GM23248 (cell line): ENCODE measurements around the gene ZNF318. TPM values are rescaled to one million over a fixed set of nuclear protein-coding genes. Genes with fewer than 3 reads are reported as not detected.
"Not testable (repeated sequence)": the region's sequence is repeated elsewhere in the genome, so short reads cannot be mapped to it uniquely, and the experiment has no call there.

Experiments used
- DNase-seq: peaks from one replicate; pipeline ENCODE4 v3.0.0-alpha.2; 2015
- H2AFZ ChIP-seq: fragments of 200-600 bp; sonication (generic); 2 replicates; pipeline ENCODE4 v1.6.1; 2016; ENCODE audit warnings: antibody characterized with exemption
- H3F3A ChIP-seq: fragments of 200-600 bp; sonication (generic); 2 replicates; pipeline ENCODE4 v1.6.1; 2016; ENCODE audit warnings: mild to moderate bottlenecking, antibody characterized with exemption, mixed run types; ENCODE audit not compliant: insufficient read depth
- H3K27ac ChIP-seq: fragments of 200-600 bp; sonication (generic); 2 replicates; pipeline ENCODE4 v1.5.1; 2016; ENCODE audit warnings: mild to moderate bottlenecking
- H3K27me3 ChIP-seq: fragments of 200-600 bp; sonication (generic); replicated peaks from 2 replicates; pipeline ENCODE4 v1.6.1; 2016; ENCODE audit warnings: mild to moderate bottlenecking; ENCODE audit not compliant: insufficient read depth
- H3K36me3 ChIP-seq: fragments of 200-600 bp; sonication (generic); 2 replicates; pipeline ENCODE4 v1.6.1; 2016; ENCODE audit warnings: low read depth, mild to moderate bottlenecking
- H3K4me1 ChIP-seq: fragments of 200-600 bp; sonication (generic); 2 replicates; pipeline ENCODE4 v1.6.1; 2016; ENCODE audit warnings: mild to moderate bottlenecking; ENCODE audit not compliant: insufficient read depth
- H3K4me2 ChIP-seq: fragments of 200-600 bp; sonication (generic); one replicate; pipeline ENCODE4 v1.6.1; 2016; ENCODE audit warnings: mild to moderate bottlenecking; ENCODE audit not compliant: unreplicated experiment
- H3K4me3 ChIP-seq: fragments of 200-600 bp; sonication (generic); 2 replicates; pipeline ENCODE4 v1.5.1; 2016; ENCODE audit warnings: mild to moderate bottlenecking
- H3K79me2 ChIP-seq: fragments of 200-600 bp; sonication (generic); 2 replicates; pipeline ENCODE4 v1.6.1; 2016; ENCODE audit warnings: mild to moderate bottlenecking; ENCODE audit not compliant: insufficient read depth
- H3K9ac ChIP-seq: fragments of 200-600 bp; sonication (generic); 2 replicates; pipeline ENCODE4 v1.6.1; 2016; ENCODE audit warnings: mild to moderate bottlenecking
- H3K9me2 ChIP-seq: fragments of 200-600 bp; sonication (generic); 2 replicates; pipeline ENCODE4 v1.6.1; 2016; ENCODE audit warnings: mixed run types, mild to moderate bottlenecking, moderate library complexity; ENCODE audit not compliant: insufficient read depth
- H3K9me3 ChIP-seq: fragments of 200-600 bp; sonication (generic); one replicate; pipeline ENCODE4 v1.6.1; 2017; ENCODE audit warnings: low read depth
- H4K20me1 ChIP-seq: fragments of 200-600 bp; sonication (generic); 2 replicates; pipeline ENCODE4 v1.6.0; 2016; ENCODE audit not compliant: insufficient read depth
- EZH2 ChIP-seq: fragments of 200-600 bp; sonication (generic); IDR thresholded peaks from 2 replicates; pipeline ENCODE4 v1.6.1; 2018; ENCODE audit warnings: antibody characterized with exemption, mild to moderate bottlenecking; ENCODE audit not compliant: insufficient read depth, poor library complexity, severe bottlenecking
- EZH2phosphoT487 ChIP-seq: fragments of 200-600 bp; sonication (generic); IDR thresholded peaks from 2 replicates; pipeline ENCODE4 v1.6.1; 2018; ENCODE audit warnings: antibody characterized with exemption, moderate library complexity, mild to moderate bottlenecking, low read depth; ENCODE audit not compliant: insufficient read depth
- WGBS, 2 experiments: methylation state at CpG; one replicate each; pipeline ENCODE4 v1.1.6; 2015 to 2017; ENCODE audit warnings: low lambda C conversion rate in 2 of 2, low coverage in 1 of 2; ENCODE audit errors: missing lambda C conversion rate in 2 of 2; 5-methylcytosine and 5-hydroxymethylcytosine counted together
- in situ Hi-C: fragments of 300-500 bp; cut with MboI; formaldehyde crosslinking; loops from 2 replicates; pipeline ENCODE4 v1.15.0; 2020
- polyA plus RNA-seq: library from polyadenylated mRNA; unstranded; fragments of >200 nt; fragmentation: Nextera tagmentation; extraction: Ambion mirVana; gene quantifications from 2 replicates; pipeline ENCODE4 v1.2.1, GENCODE V29; 2016
- total RNA-seq: library from RNA; depleted of rRNA; stranded (reverse); fragments of >200 nt; shearing (Covaris generic); gene quantifications from 2 replicates; pipeline ENCODE4 v1.2.3, GENCODE V29; 2014; rRNA removed

Gene ZNF318, protein sequence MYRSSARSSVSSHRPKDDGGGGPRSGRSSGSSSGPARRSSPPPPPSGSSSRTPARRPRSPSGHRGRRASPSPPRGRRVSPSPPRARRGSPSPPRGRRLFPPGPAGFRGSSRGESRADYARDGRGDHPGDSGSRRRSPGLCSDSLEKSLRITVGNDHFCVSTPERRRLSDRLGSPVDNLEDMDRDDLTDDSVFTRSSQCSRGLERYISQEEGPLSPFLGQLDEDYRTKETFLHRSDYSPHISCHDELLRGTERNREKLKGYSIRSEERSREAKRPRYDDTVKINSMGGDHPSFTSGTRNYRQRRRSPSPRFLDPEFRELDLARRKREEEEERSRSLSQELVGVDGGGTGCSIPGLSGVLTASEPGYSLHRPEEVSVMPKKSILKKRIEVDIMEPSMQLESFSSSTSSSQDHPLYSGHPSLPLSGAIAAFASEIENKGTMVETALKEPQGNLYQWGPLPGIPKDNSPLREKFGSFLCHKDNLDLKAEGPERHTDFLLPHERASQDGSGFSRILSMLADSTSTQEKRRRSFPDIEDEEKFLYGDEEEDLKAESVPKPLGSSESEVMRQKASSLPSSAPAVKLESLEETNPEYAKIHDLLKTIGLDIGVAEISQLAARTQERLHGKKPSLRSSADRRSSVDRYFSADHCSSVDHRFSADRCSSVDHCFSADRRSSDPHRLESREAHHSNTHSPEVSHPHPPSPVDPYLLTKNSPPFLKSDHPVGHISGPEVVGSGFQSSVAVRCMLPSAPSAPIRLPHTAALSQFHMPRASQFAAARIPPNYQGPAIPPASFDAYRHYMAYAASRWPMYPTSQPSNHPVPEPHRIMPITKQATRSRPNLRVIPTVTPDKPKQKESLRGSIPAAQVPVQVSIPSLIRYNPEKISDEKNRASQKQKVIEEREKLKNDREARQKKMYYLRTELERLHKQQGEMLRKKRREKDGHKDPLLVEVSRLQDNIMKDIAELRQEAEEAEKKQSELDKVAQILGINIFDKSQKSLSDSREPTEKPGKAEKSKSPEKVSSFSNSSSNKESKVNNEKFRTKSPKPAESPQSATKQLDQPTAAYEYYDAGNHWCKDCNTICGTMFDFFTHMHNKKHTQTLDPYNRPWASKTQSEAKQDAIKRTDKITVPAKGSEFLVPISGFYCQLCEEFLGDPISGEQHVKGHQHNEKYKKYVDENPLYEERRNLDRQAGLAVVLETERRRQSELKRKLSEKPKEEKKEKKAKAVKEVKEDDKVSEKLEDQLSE (N-terminal part only)
- total RNA-seq (10.7 TPM in 2 replicates), polyA plus RNA-seq (4.1 and 4.6 TPM in 2 replicates)

GRCh38 chr6:43369174-43370002, at the start of gene ZNF318:
Gene ZNF318 (minus strand): TSS chr6:43369647. CDS start chr6:43369365, 282 bp downstream.
- peaks cover 15% of the 10 kb centered on the region; the same call in 1 of the 2 replicates for H3K4me1 ChIP-seq
- no peaks in the 10 kb centered on the region for H3F3A ChIP-seq
- peak within 1 kb of the TSS; percentile 81 for H3K9ac ChIP-seq
- H4K20me1 ChIP-seq, result 0 out of 2 replicates have a peak, but pooled peaks cover 3% of the 10 kb centered on the region
- H3K9me2 ChIP-seq, result no peaks in the 10 kb centered on the region
- in situ Hi-C loops, result no loop called here
- H3K36me3 ChIP-seq, result peaks cover 10% of the 10 kb centered on the region; the same call in 1 of the 2 replicates
- peak within 1 kb of the TSS; percentile 84 for H3K4me2 ChIP-seq
- no peaks in the 10 kb centered on the region for H3K9me3 ChIP-seq
- H3K79me2 ChIP-seq, result peaks cover 35% of the 10 kb centered on the region
- H3K27me3 ChIP-seq, result no peaks in the 10 kb centered on the region
- TF ChIP-seq EZH2phosphoT487, result no peak
- TF ChIP-seq EZH2, result no peak
- peak; percentile 100 for DNase-seq
- H3K4me3 ChIP-seq, result peak within 1 kb of the TSS; percentile 88
- peak within 1 kb of the TSS; percentile 65 for H3K27ac ChIP-seq
- WGBS, 2 experiments, result 0 to 1% methylated on average over 36 to 86 of the region's 104 CpGs
- peak within 1 kb of the TSS; percentile 99 for H2AFZ ChIP-seq

GRCh38 chr6:43416935-43417334, 47.5 kb upstream of the ZNF318 start:
- H3K79me2 ChIP-seq, result no peaks in the 10 kb centered on the region
- no peaks in the 10 kb centered on the region for H3K9me3 ChIP-seq
- no peak overlapping the region for H2AFZ ChIP-seq
- H3F3A ChIP-seq, result no peaks in the 10 kb centered on the region
- no peaks in the 10 kb centered on the region for H3K4me1 ChIP-seq
- DNase-seq, result no peak
- H3K27ac ChIP-seq, result no peak overlapping the region
- H3K27me3 ChIP-seq, result no peaks in the 10 kb centered on the region
- WGBS, 2 experiments, result 73 to 78% methylated on average over 4 of the region's 4 CpGs
- in situ Hi-C loops, result no loop called here
- TF ChIP-seq EZH2phosphoT487 (no peak), EZH2 (no peak)
- H4K20me1 ChIP-seq, result no peaks in the 10 kb centered on the region
- no peak overlapping the region for H3K4me3 ChIP-seq
- H3K9ac ChIP-seq, result no peak overlapping the region
- no peaks in the 10 kb centered on the region for H3K36me3 ChIP-seq
- no peak overlapping the region for H3K4me2 ChIP-seq
- no peaks in the 10 kb centered on the region for H3K9me2 ChIP-seq

DNA sequence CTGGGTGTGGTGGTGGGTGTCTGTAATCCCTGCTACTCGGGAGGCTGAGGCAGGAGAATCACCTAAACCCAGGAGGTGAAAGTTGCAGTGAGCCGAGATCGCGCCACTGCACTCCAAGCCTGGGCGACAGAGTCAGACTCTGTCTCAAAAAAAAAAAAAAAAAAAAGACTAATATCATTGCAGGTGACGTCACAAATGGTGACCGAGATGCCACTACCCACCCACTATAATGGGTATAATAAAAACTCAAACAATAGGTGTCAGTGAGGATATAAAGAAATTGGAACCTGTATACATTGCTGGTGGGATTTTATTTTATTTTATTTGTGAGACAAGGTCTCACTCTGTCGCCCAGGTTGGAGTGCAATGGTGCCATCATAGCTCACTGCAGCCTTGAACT, 45.8 kb upstream of the ZNF318 start:
- H3K27me3 ChIP-seq, H2AFZ ChIP-seq, in situ Hi-C loops, H3K9me3 ChIP-seq, H3K4me1 ChIP-seq, DNase-seq, H3K4me3 ChIP-seq, H3K79me2 ChIP-seq, H3K27ac ChIP-seq, H3K36me3 ChIP-seq, H4K20me1 ChIP-seq, H3K4me2 ChIP-seq, H3F3A ChIP-seq, H3K9me2 ChIP-seq, H3K9ac ChIP-seq: not testable (repeated sequence)
- 74 to 77% methylated on average over 7 to 8 of the region's 8 CpGs for WGBS, 2 experiments
